ENCODE measurements around the gene ZFAND3.

Gene ZFAND3

GRCh38 chr6:38174806-38175495, 355.4 kb downstream of the ZFAND3 start:
- DNase-seq, result no peak

GRCh38 chr6:38175786-38176185, 356.3 kb downstream of the ZFAND3 start:
- no peak for DNase-seq

GRCh38 chr6:38176797-38177751, 357.5 kb downstream of the ZFAND3 start:
- no peak for DNase-seq

GRCh38 chr6:38177882-38178583, 358.5 kb downstream of the ZFAND3 start:
- DNase-seq, result no peak

- no peak for DNase-seq
Measured at GRCh38 chr6:38178584-38178886, 359.0 kb downstream of the ZFAND3 start.

- DNase-seq, result no peak
Measured at GRCh38 chr6:38179300-38179699, 359.8 kb downstream of the ZFAND3 start.

GRCh38 chr6:38179794-38180430, 360.4 kb downstream of the ZFAND3 start:
- DNase-seq, result no peak

GRCh38 chr6:38180586-38180985, 361.1 kb downstream of the ZFAND3 start:
- DNase-seq, result no peak

- DNase-seq, result no peak
Measured at GRCh38 chr6:38182426-38182825, 362.9 kb downstream of the ZFAND3 start.

- no peak for DNase-seq
Measured at GRCh38 chr6:38183856-38184584, 364.5 kb downstream of the ZFAND3 start.

GRCh38 chr6:38184585-38185080, 365.1 kb downstream of the ZFAND3 start:
- DNase-seq, result no peak

- DNase-seq, result no peak
Measured at GRCh38 chr6:38185244-38185643, 365.7 kb downstream of the ZFAND3 start.

GRCh38 chr6:38185752-38186151, 366.2 kb downstream of the ZFAND3 start:
- DNase-seq, result no peak

GRCh38 chr6:38187325-38187724, 367.8 kb downstream of the ZFAND3 start:
- no peak for DNase-seq

GRCh38 chr6:38187811-38188590, 368.5 kb downstream of the ZFAND3 start:
- no peak for DNase-seq

- DNase-seq, result no peak
Measured at GRCh38 chr6:38188677-38189335, 369.3 kb downstream of the ZFAND3 start.

GRCh38 chr6:38191418-38191817, 371.9 kb downstream of the ZFAND3 start:
- DNase-seq, result no peak

- DNase-seq, result no peak
Measured at GRCh38 chr6:38192011-38192410, 372.5 kb downstream of the ZFAND3 start.

GRCh38 chr6:38192487-38192886, 373.0 kb downstream of the ZFAND3 start:
- no peak for DNase-seq

GRCh38 chr6:38193051-38193450, 373.5 kb downstream of the ZFAND3 start:
- no peak for DNase-seq
